PC-3 (cell line): ENCODE measurements around the gene DNM3.

Experiments
- EZH2 ChIP-seq: fragments of 300-600 bp; sonication (generic); IDR thresholded peaks from one replicate; pipeline ENCODE4 v1.6.1; 2017; ENCODE audit warnings: antibody characterized with exemption, mild to moderate bottlenecking, low read length; ENCODE audit not compliant: unreplicated experiment
- TF ChIP-seq, protein P1 (sequence below): fragments of 300-600 bp; sonication (generic); conservative IDR thresholded peaks from 2 replicates; pipeline ENCODE4 v1.5.1; 2017; ENCODE audit warnings: antibody characterized with exemption, low read depth, mild to moderate bottlenecking, low read length

- TF ChIP-seq, protein P1, sequence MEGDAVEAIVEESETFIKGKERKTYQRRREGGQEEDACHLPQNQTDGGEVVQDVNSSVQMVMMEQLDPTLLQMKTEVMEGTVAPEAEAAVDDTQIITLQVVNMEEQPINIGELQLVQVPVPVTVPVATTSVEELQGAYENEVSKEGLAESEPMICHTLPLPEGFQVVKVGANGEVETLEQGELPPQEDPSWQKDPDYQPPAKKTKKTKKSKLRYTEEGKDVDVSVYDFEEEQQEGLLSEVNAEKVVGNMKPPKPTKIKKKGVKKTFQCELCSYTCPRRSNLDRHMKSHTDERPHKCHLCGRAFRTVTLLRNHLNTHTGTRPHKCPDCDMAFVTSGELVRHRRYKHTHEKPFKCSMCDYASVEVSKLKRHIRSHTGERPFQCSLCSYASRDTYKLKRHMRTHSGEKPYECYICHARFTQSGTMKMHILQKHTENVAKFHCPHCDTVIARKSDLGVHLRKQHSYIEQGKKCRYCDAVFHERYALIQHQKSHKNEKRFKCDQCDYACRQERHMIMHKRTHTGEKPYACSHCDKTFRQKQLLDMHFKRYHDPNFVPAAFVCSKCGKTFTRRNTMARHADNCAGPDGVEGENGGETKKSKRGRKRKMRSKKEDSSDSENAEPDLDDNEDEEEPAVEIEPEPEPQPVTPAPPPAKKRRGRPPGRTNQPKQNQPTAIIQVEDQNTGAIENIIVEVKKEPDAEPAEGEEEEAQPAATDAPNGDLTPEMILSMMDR, result no peak
- no peak for TF ChIP-seq EZH2
Observed at GRCh38 chr1:172254521-172255222, 413.4 kb downstream of the DNM3 start.
